Prostate gland (tissue), 2 donors: ENCODE measurements around the gene PRCP.

Experiments
- POLR2A ChIP-seq: fragments of 450-650 bp; IDR thresholded peaks from one replicate; pipeline ENCODE4 v1.6.1; 2016; ENCODE audit warnings: antibody characterized with exemption, mild to moderate bottlenecking
- POLR2AphosphoS5 ChIP-seq: sonication (generic); formaldehyde crosslinking; IDR thresholded peaks from one replicate; pipeline ENCODE4 v1.6.1; 2017; ENCODE audit warnings: antibody characterized with exemption
- TF ChIP-seq, protein P1 (sequence below), 4 experiments: fragments of 200-600 bp in 2 of 4; fragments of 450-650 bp in 2 of 4; sonication (generic) in 2 of 4; IDR thresholded peaks; 1 replicate in 3 of 4; 2 replicates in 1 of 4; pipeline ENCODE4 v1.5.1; 2016 to 2019; ENCODE audit warnings: antibody characterized with exemption in 4 of 4, mild to moderate bottlenecking in 2 of 4, moderate library complexity in 2 of 4

GRCh38 chr11:82787981-82788380, 112.2 kb downstream of the PRCP start:
- TF ChIP-seq POLR2A: no peak
- TF ChIP-seq, protein P1, sequence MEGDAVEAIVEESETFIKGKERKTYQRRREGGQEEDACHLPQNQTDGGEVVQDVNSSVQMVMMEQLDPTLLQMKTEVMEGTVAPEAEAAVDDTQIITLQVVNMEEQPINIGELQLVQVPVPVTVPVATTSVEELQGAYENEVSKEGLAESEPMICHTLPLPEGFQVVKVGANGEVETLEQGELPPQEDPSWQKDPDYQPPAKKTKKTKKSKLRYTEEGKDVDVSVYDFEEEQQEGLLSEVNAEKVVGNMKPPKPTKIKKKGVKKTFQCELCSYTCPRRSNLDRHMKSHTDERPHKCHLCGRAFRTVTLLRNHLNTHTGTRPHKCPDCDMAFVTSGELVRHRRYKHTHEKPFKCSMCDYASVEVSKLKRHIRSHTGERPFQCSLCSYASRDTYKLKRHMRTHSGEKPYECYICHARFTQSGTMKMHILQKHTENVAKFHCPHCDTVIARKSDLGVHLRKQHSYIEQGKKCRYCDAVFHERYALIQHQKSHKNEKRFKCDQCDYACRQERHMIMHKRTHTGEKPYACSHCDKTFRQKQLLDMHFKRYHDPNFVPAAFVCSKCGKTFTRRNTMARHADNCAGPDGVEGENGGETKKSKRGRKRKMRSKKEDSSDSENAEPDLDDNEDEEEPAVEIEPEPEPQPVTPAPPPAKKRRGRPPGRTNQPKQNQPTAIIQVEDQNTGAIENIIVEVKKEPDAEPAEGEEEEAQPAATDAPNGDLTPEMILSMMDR (IDR thresholded peaks at IDR 0.05): no peak
- TF ChIP-seq POLR2AphosphoS5: no peak
